GM18868 (cell line): ENCODE results near the gene BTAF1.

Experiments used
- ATAC-seq: cut with Tn5 transposase; IDR thresholded peaks from one replicate; pipeline ENCODE4 v1.9.1; 2021; ENCODE audit warnings: mild to moderate bottlenecking, moderate library complexity; ENCODE audit not compliant: unreplicated experiment

Gene BTAF1

DNA sequence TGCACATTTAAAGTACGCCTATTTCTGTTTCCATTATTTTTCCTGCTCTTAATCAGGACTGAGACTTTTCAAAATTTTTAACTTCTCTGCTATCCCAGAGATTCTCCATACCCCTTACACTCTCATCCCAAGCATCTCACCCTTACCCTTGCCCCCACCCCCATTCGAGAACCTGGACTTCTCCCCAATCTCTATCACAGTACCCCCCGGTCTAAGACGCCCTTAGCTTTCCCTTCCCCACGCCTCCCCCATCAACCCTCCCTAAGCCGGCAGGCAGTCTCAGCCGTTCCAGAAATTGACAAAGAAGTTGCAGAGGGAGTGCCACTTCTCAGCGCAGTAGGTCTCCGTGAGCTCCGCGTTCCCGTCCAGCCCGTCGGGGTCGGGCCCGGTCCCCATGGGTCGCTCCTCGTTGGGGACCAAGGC lies 15.6 kb upstream of the BTAF1 start:
- ATAC-seq, result no peak

DNA sequence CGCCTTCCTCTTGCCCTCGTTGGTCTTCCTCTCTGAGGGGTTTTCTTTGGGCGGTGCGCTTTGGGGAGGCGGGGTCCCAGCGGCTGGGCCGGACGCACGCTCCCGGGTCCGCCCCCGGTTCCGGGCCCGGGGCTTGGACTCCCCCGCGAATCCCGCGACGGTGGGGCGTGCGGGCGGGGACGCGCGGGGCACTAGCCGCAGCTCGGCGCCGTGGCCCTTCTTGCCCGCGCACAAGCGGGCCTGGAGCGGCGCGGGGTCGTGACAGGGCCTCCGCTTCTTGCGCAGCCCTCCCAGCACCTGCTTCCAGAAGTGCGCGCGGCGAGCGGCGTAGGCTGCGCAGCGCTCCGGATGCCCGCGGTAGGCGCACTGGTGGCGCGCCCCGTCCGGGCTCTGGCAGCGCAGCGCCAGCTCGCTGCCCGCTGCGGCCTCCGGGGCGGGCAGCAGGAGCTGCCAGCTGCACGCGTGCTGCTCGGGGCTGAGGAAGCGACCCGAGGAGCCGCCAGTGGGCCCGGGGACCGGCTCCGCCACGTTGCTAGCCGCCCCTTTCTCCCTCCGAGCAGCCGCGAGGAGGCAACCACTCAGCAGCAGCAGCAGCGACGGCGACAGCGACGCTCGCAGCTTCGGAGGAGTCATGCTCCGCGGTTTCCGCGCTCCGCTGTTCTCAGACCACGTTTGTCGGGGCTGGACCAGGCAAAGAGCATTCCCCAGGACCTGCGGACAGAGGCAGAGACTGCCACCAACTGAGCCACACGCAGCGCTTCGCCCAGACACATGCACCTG lies 15.0 kb upstream of the BTAF1 start:
- ATAC-seq, result peak; percentile 90

DNA sequence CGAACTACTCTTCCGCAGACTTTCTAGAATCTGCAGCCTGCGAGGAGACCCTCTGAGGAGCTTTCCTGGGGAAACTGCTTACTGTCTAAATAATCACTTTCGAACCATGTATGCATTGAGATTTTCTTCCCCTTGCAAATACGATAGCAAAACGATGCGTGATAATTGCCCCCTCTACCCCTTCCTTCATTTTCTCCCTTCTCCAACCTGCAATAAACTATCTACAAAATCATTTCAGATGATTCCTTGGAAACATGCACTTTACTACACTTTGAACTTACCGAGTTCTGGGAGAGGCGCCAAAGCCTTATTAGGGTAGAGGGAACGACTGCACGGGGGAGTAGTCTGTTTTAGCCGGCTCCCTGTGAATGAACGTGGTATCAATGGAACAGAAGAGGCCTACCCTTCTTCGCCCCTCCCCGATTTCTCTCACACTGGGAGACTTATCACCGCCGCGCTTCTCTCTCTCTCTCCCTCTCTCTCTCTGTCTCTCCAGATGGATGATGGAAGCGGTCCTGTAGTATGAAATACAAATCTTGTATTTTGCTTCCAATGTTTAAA lies 14.4 kb upstream of the BTAF1 start, which contains the start of gene FGFBP3:
FGFBP3 (minus strand) TSS at position 370 of the 561 bp plus-strand sequence. CDS start 517 bp downstream, outside the sequence.
- ATAC-seq, result no peak

DNA sequence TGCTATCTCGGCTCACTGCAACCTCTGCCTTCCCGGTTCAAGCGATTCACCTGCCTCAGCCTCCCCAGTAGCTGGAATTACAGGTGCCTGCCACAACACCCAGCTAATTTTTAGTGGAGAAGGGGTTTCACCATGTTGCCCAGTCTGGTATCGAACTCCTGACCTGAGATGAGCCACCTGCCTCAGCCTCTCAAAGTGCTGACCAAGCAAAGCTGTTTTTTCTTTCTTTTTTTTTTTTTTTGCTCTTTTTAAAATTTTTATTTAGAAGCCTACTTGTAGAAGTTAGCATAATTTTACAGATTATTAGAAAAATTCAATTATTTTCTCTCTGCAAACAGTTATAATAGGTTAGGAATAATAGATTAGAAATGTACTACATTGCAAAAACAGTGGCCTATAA lies 13.1 kb upstream of the BTAF1 start:
- no peak for ATAC-seq

DNA sequence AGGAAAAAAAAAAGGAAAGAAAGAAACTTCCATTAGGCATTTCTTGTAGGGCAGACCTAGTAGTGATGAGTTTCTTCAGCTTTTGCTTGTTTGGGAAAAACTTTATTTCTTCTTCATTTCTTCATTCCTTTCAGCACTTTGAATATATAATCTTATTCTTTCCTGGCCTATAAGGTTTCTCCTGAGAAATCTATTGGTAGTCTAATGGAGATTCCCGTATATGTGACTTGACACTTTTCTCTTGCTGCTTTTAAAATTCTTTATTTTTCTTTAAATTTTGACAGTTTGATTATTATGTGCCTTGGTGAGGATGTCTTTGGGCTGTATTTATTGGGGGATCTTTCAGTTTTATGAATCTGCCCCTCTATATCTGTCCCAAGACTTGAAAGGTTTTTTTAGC lies 3.9 kb upstream of the BTAF1 start:
- no peak for ATAC-seq

DNA sequence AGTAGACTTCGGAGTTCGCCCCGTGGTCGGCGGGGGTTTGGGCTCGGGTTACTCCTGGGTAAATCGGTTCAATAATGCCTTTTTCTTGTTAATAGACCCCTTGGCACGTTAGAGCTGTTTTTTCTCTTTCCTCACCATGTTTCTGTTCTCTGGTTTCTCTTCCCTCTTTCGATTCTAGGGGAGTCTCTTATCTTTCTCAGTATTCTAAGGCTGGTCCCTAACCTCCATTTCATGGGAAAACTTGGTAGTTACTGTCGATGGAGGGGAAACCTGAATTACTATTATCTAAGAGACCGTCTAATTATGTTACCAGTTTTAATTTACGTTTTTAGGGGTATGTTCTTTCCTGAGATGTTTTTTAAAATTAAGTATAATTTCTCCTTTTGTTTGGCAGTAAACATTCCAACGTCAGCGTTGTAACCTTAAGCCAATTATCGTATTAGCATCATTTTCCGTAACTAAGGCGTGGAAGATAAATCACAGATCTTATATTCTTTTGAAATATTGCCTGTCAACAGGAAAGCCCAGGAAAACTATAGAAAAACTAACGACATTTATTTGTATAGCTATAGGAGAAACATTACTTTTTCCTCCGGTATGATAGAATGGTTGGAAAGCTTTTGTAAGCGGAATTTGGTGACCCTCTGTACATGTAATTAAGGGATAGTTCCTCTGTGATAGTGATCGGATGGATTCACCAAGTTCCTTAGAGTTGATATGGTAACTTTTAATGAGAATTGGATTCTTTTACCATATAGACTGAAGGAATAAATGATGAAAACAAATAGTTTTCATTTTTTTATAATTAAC lies 847 bp downstream of the BTAF1 start:
- peak; percentile 22 for ATAC-seq

DNA sequence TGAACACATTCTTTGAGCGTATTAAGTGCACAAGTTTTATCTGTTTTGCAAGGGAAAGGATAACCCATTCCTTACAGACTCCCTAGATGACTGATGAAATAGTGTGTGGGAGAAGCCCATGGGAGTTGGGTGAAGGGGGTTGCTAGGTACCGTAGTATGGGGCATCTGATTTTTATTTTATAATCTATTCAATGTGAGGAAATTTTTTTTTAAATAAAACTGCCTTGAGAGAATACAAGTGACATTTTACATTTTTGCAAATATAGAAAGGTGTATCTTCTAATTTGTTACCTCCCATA lies 1.4 kb downstream of the BTAF1 start:
- ATAC-seq, result no peak

DNA sequence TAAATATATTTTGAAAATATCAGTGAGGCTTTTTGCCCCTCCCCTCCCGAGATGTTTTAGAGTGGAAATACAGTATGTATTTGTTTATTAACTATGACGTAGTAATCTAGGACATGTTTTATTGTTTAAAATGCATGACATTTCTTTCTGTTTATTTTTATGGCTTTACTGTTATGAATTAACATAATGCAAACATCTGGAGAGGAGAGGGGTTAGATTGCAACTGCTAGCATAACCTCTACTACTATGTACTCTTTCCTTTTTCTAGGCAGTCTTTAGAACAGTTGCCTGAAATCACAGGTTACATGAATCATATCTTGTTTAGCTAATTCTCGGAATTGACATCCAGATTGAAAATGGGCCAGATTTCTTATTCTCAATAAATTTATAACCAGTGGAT lies 7.4 kb downstream of the BTAF1 start:
- ATAC-seq, result no peak

DNA sequence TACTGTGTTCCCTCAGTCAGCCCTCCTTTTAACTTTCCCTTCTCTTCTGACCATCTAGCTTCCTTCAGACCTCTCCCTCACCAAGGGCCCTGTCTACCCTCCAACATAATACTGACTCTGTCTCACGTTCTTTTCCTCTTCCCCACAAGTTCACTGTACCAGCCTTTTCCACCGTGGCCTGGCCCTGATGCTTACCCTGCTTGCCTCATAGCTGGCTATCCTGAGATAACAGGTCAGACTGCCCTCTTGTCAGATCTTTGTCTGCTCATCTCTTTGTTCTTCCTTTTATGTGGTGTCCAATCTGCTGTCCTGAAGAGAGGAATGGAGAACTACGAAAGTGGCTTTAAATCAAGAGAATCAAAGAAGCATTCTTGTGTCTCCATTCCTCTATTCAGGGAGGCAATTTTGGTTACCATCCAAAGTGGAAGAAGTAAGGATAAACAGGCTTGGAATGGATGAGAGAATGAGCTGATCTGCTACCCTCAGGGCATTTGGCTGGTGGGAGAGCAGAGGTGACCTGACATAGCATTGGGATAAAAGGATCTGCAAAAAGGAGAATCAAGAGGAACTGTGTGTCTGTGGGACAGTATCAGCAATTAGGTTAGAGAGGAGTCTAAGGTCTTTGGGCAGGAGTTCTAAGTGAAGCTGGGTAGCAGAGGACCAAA lies 8.1 kb downstream of the BTAF1 start:
- ATAC-seq, result no peak

DNA sequence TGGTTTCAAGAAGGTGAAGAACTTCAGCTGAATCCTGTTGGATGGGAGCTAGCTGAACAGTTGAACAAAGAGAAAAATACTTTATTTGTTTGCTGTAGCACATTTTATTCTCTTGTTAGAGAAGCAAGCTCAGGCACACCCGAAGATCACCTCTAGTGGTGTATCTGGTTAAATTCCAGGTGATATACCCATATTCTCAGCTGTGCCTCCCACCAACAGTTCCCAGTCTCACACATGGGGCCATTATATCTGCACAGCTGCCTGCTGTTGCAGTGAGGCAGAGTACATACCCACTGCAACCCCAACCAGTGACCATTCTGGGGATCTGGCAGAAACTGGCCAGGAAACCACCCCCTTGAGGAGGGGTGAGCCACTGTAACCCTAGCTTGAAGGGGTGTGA lies 9.2 kb downstream of the BTAF1 start:
- no peak for ATAC-seq

DNA sequence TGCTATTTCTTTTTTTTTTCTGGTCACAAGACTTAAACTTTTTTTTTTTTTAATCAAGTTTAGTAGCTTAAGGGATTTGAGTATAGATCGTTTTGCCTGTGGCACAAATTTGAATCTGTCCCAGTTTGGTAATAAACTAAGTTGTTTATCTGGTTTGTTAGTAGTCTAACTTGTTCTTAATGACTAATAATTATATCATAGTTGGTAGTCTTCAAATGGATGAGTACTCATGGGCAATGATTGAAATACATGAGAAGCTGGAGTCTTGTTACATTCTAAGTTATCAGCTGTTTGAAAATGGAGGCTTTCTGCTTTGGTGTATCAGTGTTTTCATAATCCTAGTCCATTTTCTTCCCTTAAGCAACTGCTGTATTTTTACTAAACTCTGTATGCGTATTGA lies 12.3 kb downstream of the BTAF1 start:
- ATAC-seq, result no peak

DNA sequence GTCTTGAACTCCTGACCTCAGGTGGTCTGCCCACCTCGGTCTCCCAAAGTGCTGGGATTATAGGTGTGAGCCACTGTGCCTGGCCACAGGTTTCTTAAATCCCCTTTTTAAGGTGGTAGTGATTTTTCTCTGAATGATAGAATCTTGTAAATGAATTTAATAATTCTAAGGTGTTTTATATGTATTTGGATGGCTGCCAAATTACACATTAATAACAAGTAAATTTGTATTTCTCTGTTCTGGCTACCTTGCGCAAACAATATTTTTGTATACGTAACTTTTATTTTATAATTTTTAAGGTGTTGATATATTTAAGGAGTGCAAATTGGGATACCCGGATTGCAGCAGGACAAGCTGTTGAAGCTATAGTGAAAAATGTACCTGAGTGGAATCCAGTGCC lies 16.1 kb downstream of the BTAF1 start:
- ATAC-seq, result no peak

DNA sequence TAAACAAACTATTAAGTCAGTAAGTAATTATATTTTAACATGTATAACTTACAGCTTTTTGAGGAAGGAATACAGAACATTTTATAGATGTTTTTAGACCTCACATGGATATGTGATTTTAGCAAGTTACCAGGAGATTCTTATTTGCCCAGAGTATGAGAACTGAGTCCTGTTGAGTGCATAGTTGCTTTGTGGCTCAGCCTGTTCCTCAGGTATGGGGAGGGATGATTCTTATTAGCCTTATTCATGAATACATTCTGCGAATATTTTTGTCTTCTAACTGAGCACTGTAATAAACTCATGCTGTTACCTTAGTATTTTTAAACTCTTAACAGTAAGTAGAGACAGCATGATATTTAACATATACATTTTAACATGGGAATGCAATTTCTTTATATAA lies 17.9 kb downstream of the BTAF1 start:
- no peak for ATAC-seq

DNA sequence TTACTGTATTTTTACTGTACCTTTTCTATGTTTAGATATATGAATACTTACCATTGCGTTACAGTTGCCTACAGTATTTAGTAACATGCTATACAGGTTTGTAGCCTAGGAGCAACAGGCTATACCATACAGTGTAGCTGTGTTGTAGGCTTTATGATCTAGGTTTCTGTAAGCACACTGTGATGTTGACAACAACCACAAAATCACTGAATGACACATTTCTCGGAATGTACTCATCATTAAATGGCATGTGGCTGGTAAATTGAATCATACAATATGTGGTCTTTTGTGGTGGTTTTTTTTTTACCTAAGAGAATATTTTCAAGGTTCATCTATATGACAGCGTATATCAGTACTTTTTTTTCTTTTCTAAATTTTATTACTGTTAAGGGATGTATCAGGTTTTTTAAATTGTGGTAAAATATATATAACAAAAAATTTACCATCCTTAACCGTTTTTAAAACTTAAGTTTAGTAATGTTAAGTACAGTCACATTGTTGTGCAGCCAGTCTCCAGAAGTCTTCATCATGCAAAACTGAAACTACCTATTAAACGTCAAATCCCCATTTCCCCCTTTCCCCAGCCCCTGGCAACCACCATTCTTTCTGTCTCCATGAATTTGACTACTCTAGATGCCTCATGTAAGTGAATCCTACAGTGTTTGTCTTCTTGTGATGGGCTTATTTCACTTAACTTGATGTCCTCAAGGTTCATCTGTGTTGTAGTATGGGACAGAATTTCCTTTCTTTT lies 21.5 kb downstream of the BTAF1 start:
- ATAC-seq, result peak; percentile 48

DNA sequence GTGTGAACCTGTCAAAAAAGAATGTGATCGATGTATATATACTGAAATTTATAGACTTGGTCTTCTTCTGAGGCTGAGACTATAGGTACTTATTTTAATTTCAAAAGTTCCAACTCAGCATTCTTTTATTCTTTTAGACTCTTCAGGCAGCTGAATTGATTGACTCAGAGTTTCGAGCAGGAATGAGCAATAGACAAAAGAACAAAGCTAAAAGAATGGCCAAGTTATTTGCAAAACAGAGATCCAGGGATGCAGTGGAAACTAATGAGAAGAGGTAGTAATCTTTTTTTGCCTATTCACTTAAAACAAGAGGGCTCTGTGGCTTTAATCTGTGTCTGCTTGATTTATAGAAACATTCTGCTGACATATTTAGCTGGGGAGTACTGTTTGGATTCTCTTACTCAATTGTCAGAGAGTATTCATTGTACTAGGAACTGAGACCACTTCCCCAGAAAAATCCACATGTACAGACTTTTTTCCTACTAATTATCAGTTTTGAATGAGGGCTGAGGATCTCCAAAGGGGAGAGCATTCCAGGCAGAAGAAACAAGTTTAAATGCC lies 30.1 kb downstream of the BTAF1 start:
- no peak for ATAC-seq

DNA sequence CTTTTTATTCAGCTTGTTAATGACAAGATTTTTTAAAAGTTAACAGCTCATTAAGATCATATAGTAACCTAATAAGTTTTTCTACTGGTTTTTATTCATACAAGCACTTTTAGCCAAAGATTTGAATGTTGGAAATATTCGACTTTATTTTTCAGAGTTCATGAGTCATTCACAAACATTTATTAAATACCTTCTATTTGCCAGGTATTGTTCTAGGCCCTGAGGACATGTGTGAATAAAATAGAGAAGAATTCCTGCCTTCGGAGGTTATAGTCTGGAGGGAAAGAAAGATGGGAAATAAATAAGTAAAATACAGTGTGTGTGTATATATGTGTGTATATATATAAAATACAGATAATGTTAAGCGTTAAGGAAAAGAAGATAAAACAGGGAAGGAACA lies 31.5 kb downstream of the BTAF1 start:
- no peak for ATAC-seq

DNA sequence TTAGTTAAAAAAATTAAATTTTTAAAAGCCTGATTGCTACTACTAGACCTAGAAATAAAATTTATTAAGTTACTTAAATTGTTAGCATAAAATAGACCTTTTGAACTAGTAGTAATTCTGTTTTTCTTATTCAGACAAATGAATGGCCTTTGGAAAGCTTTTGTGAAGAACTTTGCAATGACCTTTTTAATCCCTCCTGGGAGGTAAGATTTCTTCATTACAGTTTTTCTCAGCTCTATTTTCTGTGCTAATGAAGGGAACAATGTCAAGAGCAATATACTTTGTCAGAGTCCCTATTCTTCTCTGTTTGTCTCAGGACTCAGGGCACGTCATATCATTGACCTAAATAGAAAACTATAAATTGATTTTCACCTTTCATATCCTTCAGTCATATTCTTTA lies 33.5 kb downstream of the BTAF1 start:
- ATAC-seq, result no peak

DNA sequence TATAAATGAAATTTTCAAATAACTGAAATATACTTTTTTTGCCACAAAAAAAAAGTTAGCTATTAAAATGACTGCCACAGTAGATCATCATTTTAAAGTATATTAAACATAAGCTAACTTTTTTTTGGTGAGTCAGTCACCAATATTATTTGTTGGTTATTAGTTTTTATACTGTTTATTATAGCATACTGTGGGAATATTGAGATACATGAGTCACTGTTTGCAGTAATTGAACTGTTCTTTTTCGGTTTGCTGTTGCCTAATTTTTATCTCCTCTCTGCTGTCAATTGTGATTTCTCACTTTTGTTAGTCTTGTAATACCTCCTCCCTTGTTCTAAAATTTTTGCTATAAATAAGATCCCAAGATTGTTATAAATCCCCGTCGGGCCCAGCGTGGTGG lies 45.7 kb downstream of the BTAF1 start:
- ATAC-seq, result no peak

DNA sequence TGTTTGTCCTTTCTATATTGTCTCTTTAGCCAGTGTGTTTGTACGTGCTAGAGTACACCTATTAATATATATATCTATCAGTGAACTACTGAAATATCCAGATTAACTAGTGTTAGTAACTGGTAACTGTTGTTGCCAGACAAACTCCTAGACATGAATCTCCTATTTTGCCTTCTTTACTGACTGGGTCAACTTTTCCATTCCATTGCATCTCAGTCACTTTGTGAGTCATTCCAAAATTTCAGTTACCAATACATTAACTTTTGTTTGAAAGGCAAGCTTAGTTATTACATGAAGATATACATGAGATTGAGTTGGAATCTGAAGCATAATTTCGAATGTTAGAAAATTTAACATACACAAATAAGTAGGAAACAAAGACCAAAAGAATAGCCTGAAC lies 51.4 kb downstream of the BTAF1 start:
- no peak for ATAC-seq

DNA sequence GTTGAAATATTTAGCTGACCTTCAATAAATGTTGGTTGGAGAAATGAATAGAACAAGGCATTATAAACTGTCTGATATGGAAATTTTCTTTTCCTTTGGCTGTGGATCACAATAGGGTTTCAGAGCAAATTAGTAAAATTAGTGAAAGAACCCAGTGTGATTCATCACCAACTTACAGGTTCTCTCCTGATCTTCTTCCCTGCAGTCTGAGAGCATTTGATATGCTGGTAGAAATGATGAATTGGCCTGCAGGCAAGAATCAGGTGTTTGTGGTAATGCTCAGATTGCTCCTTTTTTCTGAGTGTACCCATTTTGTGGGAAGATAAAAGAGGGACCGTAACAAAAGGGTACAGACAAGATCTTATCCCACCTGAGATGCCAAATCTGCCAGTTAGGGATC lies 51.9 kb downstream of the BTAF1 start:
- no peak for ATAC-seq
